Inferior parietal cortex (tissue), 1 donor: Measurements from ENCODE around the gene SLC7A6.
A peak's percentile ranks its signal among the peaks of the same experiment; 100 is the strongest.

Experiments
- DNase-seq: peaks from one replicate; pipeline ENCODE4 v3.0.0-alpha.2; 2016; ENCODE audit errors: extremely low spot score

Gene SLC7A6

DNA sequence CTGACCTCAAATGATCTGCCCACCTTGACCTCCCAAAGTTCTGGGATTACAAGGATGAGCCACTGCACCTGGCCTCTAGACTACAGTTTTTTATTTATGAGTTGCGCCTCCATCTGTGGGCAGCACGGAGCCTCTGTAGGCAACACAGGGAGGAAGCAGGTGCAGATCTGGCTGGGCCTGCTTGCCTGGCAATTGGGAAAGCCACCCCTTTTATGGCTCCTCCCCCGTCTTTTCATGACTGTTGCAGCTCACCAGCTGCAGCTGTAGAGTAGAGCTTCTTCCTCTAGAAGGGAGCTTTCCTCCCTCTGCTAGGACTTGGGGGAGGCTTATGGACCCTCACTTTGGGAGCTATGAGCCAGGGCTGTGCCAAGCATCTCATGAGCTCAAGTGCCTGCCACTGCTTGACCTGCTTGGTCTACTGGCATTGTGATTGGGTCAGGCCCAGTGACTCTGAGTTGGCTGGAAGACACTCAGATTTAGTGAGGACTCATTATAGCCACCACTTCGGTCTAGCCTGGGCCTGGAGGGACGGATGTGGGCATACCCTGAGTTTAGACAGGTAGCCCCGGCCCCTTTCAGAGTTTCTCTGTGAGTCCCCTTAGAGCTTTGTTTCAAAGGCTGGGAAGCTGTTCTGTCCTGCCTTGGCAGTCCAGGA is 6.9 kb upstream of the SLC7A6 start:
- peak; percentile 32 for DNase-seq

DNA sequence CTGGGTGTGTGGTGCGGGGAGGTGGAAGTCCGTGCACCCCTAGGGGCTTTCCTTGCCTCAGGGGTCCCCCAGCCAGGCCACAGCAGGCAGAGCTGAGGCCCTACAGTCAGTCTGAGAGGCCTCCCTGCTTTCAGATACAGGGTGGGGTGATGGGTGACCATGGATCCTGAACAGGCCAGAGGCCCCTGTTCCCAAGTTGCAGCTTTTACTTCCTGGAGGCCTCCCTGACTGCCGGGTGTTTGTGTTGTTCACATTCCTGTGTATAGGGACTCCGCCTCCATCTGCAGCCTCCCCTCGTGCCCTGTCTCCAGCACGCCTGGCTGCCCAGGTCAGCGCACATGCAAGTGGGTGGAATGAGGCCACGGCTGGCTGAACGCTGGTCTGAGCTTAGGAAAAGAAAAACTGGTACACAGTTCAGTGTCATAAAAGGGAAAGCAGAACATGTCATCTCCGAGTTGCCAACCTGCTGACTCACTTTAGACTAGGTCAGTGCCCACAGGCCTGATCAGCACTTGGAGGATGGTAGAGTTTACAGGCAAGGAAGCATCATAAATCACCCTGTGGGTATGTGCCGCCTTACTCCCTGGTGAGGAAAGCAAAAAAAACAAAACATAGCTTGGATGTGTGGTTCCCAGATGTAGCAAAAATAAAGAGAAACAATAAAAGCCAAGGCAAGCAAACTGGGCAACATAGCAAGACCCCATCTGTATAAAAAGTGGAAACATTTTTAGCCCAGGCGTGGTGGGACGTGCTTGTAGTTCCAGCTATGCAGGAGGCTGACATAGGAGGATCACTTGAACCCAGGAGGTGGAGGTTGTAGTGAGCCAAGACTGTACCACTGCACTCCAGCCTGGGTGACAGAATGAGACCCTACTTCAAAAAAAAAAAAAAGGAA is 6.2 kb upstream of the SLC7A6 start:
- no peak for DNase-seq

GRCh38 chr16:68259007-68259825 is 5.1 kb upstream of the SLC7A6 start:
- DNase-seq, result no peak

- DNase-seq, result no peak
Measured at GRCh38 chr16:68263559-68264127, 683 bp upstream of the SLC7A6 start.

DNA sequence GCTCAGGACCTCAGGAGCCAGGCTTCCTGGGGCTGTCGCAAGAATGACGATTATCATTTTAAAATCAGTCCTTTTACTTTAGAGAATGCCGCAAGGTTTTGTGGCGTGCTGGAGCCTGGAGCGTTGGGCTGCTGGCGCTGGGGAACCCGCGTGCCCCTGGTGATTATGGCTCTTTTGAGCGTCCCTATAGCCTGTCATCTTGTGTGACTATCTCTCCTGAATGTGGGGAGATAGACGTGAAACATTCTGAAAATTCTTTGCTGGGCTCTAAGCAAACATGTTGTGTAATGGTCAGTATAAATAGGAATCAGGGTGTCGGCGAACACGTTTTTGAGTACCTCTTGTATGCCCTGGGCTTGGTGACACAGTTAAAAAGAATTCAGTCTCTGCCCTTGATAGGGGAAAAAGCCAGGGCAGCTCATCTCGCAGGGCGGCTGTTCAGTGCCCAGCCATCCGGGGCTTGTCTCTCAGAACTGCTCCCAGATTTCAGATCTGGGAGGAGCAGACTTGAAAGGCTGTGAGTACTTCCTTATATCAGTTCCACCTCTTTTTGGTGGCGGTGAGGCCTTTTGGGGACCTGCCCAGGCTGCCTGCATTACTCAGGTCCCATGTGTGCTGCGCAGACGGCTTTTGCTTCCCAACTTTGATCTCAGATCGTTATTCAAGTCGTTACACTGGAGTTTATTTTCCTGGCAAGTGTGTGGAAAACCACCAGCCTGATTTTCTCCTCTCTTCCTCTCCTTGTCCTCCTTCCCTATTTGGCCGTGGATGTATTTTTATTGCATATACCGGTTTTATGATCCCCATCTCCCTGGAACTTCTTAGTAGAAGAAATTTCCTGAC is 973 bp downstream of the SLC7A6 start:
- peak; percentile 50 for DNase-seq

- no peak for DNase-seq
Measured at GRCh38 chr16:68267612-68268405, 3.5 kb downstream of the SLC7A6 start.

GRCh38 chr16:68269793-68270192 is 5.5 kb downstream of the SLC7A6 start:
- no peak for DNase-seq

DNA sequence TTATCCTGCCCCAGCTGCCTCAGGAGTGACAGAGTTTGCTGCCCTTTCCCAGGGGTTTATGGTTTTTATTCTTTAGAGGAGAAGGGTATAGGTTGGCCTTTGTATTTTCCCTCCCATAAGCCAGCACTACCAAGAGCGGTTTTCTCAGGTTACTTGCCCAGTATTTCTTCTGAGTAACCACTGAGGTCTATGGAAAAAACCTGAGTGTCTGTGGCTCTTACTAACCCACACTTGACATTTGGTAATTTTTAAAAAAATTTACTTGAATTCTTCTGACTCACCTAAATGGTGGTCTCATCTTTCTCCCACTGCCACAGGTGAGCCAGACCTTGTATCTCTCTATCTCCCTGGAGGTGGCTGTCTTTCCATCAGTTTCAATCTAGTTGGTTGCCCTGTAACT is 6.0 kb downstream of the SLC7A6 start:
- DNase-seq, result no peak

GRCh38 chr16:68272507-68273209 is 8.3 kb downstream of the SLC7A6 start:
- no peak for DNase-seq

DNA sequence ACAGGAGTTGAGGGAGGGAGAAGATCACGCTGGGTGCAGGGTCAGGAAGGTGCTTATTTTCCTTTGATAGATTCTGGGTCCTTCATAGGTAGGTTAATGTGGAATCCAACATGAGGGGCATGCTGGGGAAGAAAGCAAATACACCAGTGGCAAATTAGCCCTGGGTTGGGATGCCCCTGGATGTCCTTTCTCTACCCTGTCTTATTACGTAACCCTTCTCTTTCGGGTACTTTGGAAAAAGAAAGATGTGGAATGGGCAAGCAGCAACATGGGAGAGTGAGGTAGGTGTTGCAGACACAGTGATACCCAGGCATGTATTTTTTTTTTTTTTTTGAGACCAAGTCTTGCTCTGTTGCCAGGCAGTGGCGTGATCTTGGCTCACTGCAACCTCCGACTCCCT is 9.1 kb downstream of the SLC7A6 start:
- DNase-seq, result no peak

DNA sequence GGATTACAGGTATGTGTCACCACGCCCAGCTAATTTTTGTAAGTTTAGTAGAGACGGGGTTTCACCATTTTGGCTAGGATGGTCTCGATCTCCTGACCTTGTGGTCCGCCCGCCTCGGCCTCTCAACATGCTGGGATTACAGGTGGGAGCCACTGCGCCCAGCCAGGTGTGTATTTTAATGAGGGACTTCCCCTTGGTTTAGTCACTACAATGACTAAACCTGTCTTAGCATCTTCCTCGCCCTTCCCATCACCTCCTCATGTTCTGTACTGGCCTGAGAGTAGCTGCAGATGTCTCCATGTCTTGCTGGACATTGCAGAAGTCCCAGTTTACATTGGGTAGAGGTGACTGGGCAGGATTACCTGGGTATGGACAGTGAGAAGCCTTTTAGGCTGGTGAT is 9.6 kb downstream of the SLC7A6 start:
- no peak for DNase-seq

DNA sequence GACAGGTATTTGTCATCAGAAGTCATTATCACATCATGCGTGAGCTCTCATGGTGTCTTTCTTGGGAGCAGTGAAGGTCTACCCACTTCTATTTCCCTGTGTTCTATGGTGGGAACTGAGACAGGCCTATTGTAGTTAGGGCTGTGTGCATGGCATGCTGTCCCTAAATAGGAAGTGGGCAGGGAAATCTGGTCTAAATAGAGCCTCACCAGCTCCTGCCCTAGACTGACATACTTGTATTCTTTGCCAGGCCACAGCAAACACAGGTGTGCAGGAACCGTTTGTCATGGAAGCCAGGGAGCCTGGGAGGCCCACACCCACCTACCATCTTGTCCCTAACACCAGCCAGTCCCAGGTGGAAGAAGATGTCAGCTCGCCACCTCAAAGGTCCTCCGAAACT is 10.1 kb downstream of the SLC7A6 start:
- no peak for DNase-seq

DNA sequence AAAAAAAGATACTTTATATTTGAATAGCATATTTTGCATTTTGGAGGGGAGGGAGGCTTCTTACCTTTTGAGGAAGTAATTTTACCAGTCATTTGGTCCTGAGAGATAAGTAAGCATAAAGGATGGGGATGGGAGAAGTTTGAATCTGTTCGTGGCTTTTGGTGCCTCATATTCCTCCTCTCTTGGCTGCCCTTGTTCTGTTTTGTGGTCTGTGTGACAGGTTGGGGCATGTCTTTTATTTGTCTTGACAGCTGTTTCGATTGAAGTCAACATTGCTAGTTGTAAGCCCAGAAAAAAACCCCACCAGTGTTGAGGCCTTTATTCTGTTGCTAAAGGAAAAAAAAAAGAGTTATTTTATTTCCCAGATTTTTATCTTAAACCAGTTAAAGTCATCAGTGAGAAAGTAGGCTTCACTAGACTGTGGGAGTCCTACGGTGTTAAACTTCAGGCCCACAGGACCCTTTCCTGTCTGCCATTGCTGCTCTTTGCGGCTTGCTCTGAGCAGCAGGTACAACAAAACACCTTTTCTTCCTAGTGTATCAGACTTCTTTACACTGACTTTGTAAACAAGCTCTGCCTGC is 11.4 kb downstream of the SLC7A6 start:
- no peak for DNase-seq

GRCh38 chr16:68276223-68276622 is 11.9 kb downstream of the SLC7A6 start:
- no peak for DNase-seq

GRCh38 chr16:68279726-68280558 is 15.6 kb downstream of the SLC7A6 start:
- no peak for DNase-seq

DNA sequence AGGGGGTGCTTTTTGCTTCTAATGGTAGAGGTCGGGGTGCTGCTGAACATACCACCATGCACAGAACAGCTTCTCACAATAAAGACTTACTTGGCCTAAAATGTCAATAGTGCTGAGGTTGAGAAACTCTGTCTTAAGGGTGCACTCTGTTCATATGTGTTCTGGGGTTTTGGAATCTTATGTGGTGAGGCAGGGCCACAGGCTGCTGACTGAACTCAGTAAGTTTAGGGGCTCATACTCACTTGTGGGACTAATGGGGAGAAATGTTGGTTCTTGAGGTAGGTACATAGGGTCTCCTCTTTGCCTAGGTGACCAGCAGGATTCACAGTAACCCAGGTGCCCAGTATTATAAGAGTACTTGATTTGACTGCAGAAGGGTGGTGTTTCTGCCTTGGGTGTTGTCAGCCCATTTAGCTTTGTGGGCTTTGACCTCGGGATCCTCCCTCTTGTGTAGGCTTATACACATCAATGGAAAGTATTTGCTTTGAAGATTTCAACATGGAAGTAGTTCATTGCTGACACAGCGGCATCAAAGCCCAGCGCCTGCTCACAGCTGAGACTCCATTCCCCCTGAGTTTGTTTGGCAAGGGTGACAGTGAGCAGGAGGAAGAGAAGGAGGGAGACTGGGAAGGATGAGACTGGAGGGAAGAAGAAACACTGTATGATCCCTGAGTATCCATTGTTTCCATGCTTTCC is 17.2 kb downstream of the SLC7A6 start:
- DNase-seq, result no peak

- no peak for DNase-seq
Measured at GRCh38 chr16:68282064-68282452, 17.7 kb downstream of the SLC7A6 start.

DNA sequence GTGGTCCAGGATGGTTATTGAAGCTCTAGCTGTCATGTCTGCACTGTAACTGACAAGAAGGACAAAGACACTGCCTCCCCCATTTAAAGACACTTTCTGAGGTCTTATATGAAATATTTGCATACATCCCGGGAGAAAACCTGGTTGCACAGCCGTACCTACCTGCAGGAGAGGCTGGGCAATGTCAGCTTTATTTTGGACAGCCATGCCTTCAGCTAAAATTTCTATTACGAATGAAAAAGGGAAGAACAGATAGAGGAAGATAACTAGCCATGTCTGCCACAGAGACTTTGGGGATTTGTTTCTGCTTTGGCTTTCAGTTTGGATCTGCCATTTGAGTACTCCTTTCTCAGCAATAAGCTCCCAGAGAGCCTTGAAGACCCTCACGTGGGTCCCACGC is 19.0 kb downstream of the SLC7A6 start:
- DNase-seq, result no peak
